Pancreas (tissue), 10 donors: ENCODE measurements around the gene OR8D1. TPM values are rescaled to one million over a fixed set of nuclear protein-coding genes. Genes with fewer than 3 reads are reported as not detected.
A peak's percentile ranks its signal among the peaks of the same experiment; 100 is the strongest.

Experiments
- ATAC-seq, 4 donors: fragments of 200-7000 bp; cut with Tn5 transposase; one replicate each; pipeline versions ENCODE4 v1.8.0 to v1.9.1; 2020; ENCODE audit warnings: mild to moderate bottlenecking in 4 of 4, moderate library complexity in 4 of 4
- DNase-seq, 6 donors: peaks; one replicate each; pipeline ENCODE4 v3.0.0-alpha.2; 2020
- FAIRE-seq: peaks from 2 replicates; lab custom pipeline; 2012; peaks lifted over from hg19 to GRCh38; lab: Jason Lieb, UNC
- H3K27ac ChIP-seq, 4 donors: fragments of 200-600 bp; sonication (generic); 1 replicate in 3 of 4; 2 replicates in 1 of 4; pipeline versions ENCODE4 v1.5.0 to v1.8.0; 2020
- H3K27me3 ChIP-seq, 4 donors: fragments of 200-600 bp; one replicate each; pipeline ENCODE4 v1.8.0; 2021
- H3K36me3 ChIP-seq, 3 donors: fragments of 200-600 bp; sonication (generic) in 1 of 3; one replicate each; pipeline versions ENCODE4 v1.5.0 to v1.8.0; 2020 to 2021
- H3K4me1 ChIP-seq, 3 donors: fragments of 200-600 bp; one replicate each; pipeline ENCODE4 v1.8.0; 2021
- H3K4me3 ChIP-seq, 4 donors: fragments of 200-600 bp; sonication (generic) in 2 of 4; one replicate each; pipeline versions ENCODE4 v1.5.0 to v1.8.0; 2020 to 2021
- H3K9me3 ChIP-seq, 4 donors: fragments of 200-600 bp; one replicate each; pipeline ENCODE4 v1.8.0; 2021
- WGBS, 2 donors: extraction: QIAGEN DNeasy Blood & Tissue Kit; methylation state at CpG; one replicate each; pipeline ENCODE4 v1.1.7; 2013; 5-methylcytosine and 5-hydroxymethylcytosine counted together
- intact Hi-C, 3 donors: fragments of 100-400 bp; cut with DNase I; formaldehyde crosslinking; loops; one replicate each; pipeline versions ENCODE4 v1.11.1 to v1.14.2; 2022
- polyA plus RNA-seq, 2 donors: library from polyadenylated mRNA; stranded (reverse); fragments of 200-250 nt; gene quantifications; one replicate each; pipeline ENCODE4 v1.2.3, GENCODE V29; 2013
- total RNA-seq, 6 donors: library from RNA; stranded (reverse); fragmentation: NEBNext Ultra II Directional in 4 of 6; extraction: Animal tissue kit (Norgen Biotek cat#: 25700) in 4 of 6; gene quantifications; one replicate each; pipeline versions ENCODE4 v1.2.1 to v1.2.4, GENCODE V29; 2021 to 2023
- TF ChIP-seq, protein P1 (sequence below), 4 donors: fragments of 200-600 bp; sonication (generic) in 3 of 4; IDR thresholded peaks; one replicate each; pipeline versions ENCODE4 v1.5.0 to v1.8.0; 2021; ENCODE audit warnings: antibody characterized with exemption in 4 of 4
- donor health status: healthy with polysubstance abuse.
- donor health status: DM: no; HTN: no; CAD: no; lungs with moderate emphysema.
- donor health status: DM: no; HTN: no; CAD: no.
- donor health status: control.
- donor health status: control.
- donor health status: Bipolar disorder and iron deficiency.
- donor health status: DM: yes; HTN: yes; CAD: no.
- donor health status: DM: no; HTN: no; CAD: no.
- donor health status: DM: no; HTN: no; CAD: no.
- donor health status: DM: yes; HTN: yes; CAD: no.

Gene OR8D1
- total and polyA plus RNA-seq, 8 donors, result not detected

DNA sequence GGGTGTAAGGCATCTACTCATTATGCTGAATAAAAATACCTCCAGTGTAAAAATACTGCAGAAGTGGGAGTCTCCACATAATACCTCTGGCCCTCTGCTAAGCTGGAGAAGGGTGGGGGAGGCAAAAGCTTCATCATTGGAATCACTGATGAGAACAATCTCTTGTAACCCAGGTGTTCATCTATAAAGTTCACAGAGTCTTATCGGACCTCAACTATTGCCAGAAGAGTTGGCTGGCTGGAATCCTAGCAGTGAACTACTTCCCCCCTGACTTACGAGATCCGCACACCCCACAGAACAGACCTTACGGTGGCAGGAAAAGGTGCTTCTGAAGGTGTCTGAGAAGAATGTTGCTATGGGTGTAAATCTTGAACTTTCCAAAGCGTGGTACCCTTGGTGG is 2.5 kb downstream of the OR8D1 start:
- H3K4me1 ChIP-seq, result peaks cover 0 to 8% (median 4%) of the 10 kb centered on the region in 3 donors
- FAIRE-seq, result no peak
- ATAC-seq, result peak; percentile 84 to 95 (median 94)
- intact Hi-C loops, result no loop called here
- no peaks in the 10 kb centered on the region for H3K27me3 ChIP-seq
- H3K36me3 ChIP-seq, result no peaks in the 10 kb centered on the region
- TF ChIP-seq, protein P1, sequence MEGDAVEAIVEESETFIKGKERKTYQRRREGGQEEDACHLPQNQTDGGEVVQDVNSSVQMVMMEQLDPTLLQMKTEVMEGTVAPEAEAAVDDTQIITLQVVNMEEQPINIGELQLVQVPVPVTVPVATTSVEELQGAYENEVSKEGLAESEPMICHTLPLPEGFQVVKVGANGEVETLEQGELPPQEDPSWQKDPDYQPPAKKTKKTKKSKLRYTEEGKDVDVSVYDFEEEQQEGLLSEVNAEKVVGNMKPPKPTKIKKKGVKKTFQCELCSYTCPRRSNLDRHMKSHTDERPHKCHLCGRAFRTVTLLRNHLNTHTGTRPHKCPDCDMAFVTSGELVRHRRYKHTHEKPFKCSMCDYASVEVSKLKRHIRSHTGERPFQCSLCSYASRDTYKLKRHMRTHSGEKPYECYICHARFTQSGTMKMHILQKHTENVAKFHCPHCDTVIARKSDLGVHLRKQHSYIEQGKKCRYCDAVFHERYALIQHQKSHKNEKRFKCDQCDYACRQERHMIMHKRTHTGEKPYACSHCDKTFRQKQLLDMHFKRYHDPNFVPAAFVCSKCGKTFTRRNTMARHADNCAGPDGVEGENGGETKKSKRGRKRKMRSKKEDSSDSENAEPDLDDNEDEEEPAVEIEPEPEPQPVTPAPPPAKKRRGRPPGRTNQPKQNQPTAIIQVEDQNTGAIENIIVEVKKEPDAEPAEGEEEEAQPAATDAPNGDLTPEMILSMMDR (IDR thresholded peaks at IDR 0.05), result no peak
- no peaks in the 10 kb centered on the region for H3K9me3 ChIP-seq
- DNase-seq, result peak in 4 of 6 donors; percentile 21 to 67 (median 33)
- no peak overlapping the region for H3K27ac ChIP-seq
- WGBS, 2 donors, result 27 to 33% methylated on average over 5 of the region's 5 CpGs
- H3K4me3 ChIP-seq, result no peak overlapping the region

DNA sequence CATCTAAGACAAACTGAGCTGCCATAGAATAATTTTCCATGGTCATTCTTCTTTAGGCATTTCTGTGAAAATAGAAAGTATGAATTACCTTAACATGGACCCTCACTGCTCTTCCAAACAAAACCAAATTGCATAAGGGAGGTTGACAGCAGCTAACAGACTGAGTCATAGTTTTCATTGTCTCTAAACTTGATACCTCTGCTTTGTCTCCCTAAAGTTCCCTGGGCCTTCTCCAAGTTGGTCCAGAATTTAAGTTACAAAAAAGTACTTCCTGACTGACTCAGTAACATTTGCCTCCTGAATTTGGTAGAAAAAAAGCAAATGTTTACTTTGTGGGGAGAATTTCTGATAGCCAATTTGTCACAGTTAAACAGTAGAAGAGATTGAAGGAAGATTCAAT is 3.0 kb downstream of the OR8D1 start:
- H3K9me3 ChIP-seq, result no peaks in the 10 kb centered on the region
- intact Hi-C loops, result no loop called here
- FAIRE-seq (no peak), DNase-seq (no peak), ATAC-seq (peak in 2 of 4 donors; percentile 15 to 32)
- peaks cover 0 to 8% (median 4%) of the 10 kb centered on the region in 3 donors for H3K4me1 ChIP-seq
- peak overlapping the region in 1 of 4 donors; percentile 4 for H3K27ac ChIP-seq
- H3K27me3 ChIP-seq, result peaks cover 0 to under 1% (median 0%) of the 10 kb centered on the region in 4 donors
- H3K36me3 ChIP-seq, result no peaks in the 10 kb centered on the region
- TF ChIP-seq, protein P1 (IDR thresholded peaks at IDR 0.05), result no peak
- no peak overlapping the region for H3K4me3 ChIP-seq

DNA sequence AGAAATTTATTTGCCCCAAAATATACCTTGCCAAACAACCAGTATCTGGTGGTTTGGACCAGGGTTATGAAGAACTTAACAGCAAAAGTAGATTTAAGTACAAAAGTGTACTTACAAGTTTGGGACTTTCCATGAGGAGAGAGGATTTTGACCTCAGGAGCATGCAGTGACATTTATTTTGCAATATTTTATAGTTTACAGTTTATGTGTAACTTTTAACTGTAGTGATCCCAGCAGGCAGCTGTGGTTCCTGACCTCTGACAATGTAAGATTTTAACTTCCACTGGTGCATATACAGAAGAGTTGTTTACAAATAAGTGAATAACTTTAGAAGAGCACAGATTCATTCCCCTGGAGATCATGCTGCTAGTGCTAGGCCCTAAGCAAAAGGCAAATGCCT is 6.7 kb downstream of the OR8D1 start:
- FAIRE-seq (no peak), ATAC-seq (no peak)

DNA sequence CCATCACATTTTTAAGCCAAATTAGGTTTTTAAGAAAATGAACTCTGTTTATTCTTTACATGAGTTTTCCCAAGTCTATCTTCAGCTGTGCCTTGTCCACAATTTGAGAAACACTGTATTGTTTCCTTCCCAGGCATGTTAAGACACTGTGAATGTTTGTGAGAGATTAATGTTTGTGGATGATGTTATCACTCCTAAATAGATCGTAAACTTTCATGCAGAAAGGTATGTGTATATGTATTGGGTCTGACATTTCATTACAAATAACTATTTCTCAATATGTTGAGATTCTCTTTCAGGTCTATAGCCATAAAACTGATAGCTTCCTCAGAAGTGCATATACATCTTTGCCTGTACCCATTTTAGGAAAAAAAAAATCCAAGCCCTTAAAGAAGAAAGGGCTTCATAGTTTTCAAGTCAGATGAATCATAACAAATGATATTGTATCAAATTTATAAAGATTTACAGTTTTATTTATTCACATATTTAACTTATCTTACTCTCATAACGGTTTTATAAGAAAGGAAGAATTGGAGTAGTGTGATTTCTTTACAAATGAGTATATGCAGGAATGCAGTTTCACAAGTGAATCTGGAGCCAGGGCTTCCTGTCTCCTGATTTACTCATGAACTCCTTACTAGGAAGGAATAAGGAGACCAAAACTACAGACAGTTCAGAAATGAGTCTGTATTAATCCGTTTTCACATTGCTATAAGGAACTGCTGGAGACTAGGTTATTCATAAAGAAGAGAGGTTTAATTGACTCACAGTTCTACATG is 11.2 kb downstream of the OR8D1 start:
- Histone ChIP-seq H3K4me1 (no peaks in the 10 kb centered on the region), H3K27me3 (peaks cover 0 to 3% (median 0%) of the 10 kb centered on the region in 4 donors), H3K27ac (no peak overlapping the region), H3K36me3 (no peaks in the 10 kb centered on the region), H3K9me3 (no peaks in the 10 kb centered on the region), H3K4me3 (no peak overlapping the region)
- intact Hi-C loops, result no loop called here
- TF ChIP-seq, protein P1 (IDR thresholded peaks at IDR 0.05), result no peak
- ATAC-seq (no peak), FAIRE-seq (no peak), DNase-seq (no peak)
- WGBS, 2 donors, result 54 to 62% methylated on average over 3 of the region's 3 CpGs

More for the DNA sequence above, 6.7 kb downstream of the OR8D1 start:
- intact Hi-C loops, result no loop called here
- H3K27me3 ChIP-seq, result peaks cover 0 to 3% (median 0%) of the 10 kb centered on the region in 4 donors
- H3K9me3 ChIP-seq, result no peaks in the 10 kb centered on the region
- no peak overlapping the region for H3K27ac ChIP-seq
- DNase-seq, result no peak
- H3K36me3 ChIP-seq, result no peaks in the 10 kb centered on the region
- peaks cover 0 to 8% (median 4%) of the 10 kb centered on the region in 3 donors for H3K4me1 ChIP-seq
- TF ChIP-seq, protein P1 (IDR thresholded peaks at IDR 0.05), result no peak
- no peak overlapping the region for H3K4me3 ChIP-seq

DNA sequence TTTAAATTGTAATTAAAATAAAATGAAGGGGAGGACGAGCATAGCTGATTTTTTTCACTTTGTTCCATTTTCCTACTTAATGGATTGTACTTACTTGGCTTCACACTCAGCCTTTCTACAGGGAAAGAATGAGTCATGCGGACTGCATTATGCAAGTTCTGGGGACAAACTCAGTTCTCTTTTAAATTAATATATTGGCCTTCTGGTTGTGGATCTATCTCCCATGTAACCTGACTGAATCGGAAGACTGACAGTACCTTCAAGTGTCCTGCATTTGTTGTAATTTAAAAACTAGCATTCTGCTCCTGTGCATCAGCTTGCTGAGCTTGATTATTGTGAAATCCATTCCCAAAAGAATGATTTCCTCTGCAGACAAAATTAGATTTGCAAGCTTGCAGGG is 12.2 kb downstream of the OR8D1 start:
- no peaks in the 10 kb centered on the region for H3K4me1 ChIP-seq
- intact Hi-C loops, result no loop called here
- peaks cover 0 to 3% (median 0%) of the 10 kb centered on the region in 4 donors for H3K27me3 ChIP-seq
- no peaks in the 10 kb centered on the region for H3K36me3 ChIP-seq
- DNase-seq, result no peak
- TF ChIP-seq, protein P1 (IDR thresholded peaks at IDR 0.05), result no peak
- H3K4me3 ChIP-seq, result no peak overlapping the region
- ATAC-seq, result peak in 1 of 4 donors; percentile 76
- H3K27ac ChIP-seq, result no peak overlapping the region
- no peak for FAIRE-seq
- H3K9me3 ChIP-seq, result no peaks in the 10 kb centered on the region
- 85 to 86% methylated on average over 3 of the region's 3 CpGs for WGBS, 2 donors
